ENCODE data around the gene FARS2. TPM values are rescaled to one million over a fixed set of nuclear protein-coding genes. Genes with fewer than 3 reads are reported as not detected.

Gene FARS2
- total RNA-seq, 1 donor from 2014 or later, result 16.5 TPM

GRCh38 chr6:5589422-5590141, 328.3 kb downstream of the FARS2 start:
- Histone ChIP-seq H3K36me3 (no peaks in the 10 kb centered on the region), H3K27ac (no peak overlapping the region), H3K4me1 (no peaks in the 10 kb centered on the region), H3K27me3 (no peaks in the 10 kb centered on the region), H3K4me3 (no peak overlapping the region), H3K9me3 (no peaks in the 10 kb centered on the region)
- no peak for DNase-seq (ENCODE audit: extremely low spot score in 2 of 2)
- intact Hi-C loops (cut with DNase I), result no loop called here
- no peak for TF ChIP-seq POLR2A (IDR thresholded peaks at IDR 0.05)
- TF ChIP-seq CTCF (IDR thresholded peaks at IDR 0.05), result no peak
- no peak for TF ChIP-seq POLR2AphosphoS5 (IDR thresholded peaks at IDR 0.05; ENCODE audit: insufficient read depth in 1 of 2, low read depth in 1 of 2)

- Histone ChIP-seq H3K27ac (no peak overlapping the region), H3K4me1 (no peaks in the 10 kb centered on the region), H3K27me3 (no peaks in the 10 kb centered on the region), H3K4me3 (no peak overlapping the region), H3K9me3 (no peaks in the 10 kb centered on the region), H3K36me3 (no peaks in the 10 kb centered on the region)
- TF ChIP-seq CTCF (IDR thresholded peaks at IDR 0.05), result no peak
- TF ChIP-seq POLR2A (IDR thresholded peaks at IDR 0.05), result no peak
- TF ChIP-seq POLR2AphosphoS5 (IDR thresholded peaks at IDR 0.05; ENCODE audit: insufficient read depth in 1 of 2, low read depth in 1 of 2), result no peak
- intact Hi-C loops (cut with DNase I), result no loop called here
- DNase-seq (ENCODE audit: extremely low spot score in 2 of 2), result no peak
Measured at GRCh38 chr6:5590187-5590586, 328.9 kb downstream of the FARS2 start.

GRCh38 chr6:5592886-5593519, 331.7 kb downstream of the FARS2 start:
- H3K27me3 ChIP-seq, result no peaks in the 10 kb centered on the region
- no peaks in the 10 kb centered on the region for H3K36me3 ChIP-seq
- H3K4me3 ChIP-seq, result no peak overlapping the region
- H3K4me1 ChIP-seq, result no peaks in the 10 kb centered on the region
- no peak for DNase-seq (ENCODE audit: extremely low spot score in 2 of 2)
- TF ChIP-seq POLR2AphosphoS5 (IDR thresholded peaks at IDR 0.05; ENCODE audit: insufficient read depth in 1 of 2, low read depth in 1 of 2) (no peak), CTCF (IDR thresholded peaks at IDR 0.05) (no peak), POLR2A (IDR thresholded peaks at IDR 0.05) (no peak)
- H3K27ac ChIP-seq, result no peak overlapping the region
- intact Hi-C loops (cut with DNase I), result no loop called here
- no peaks in the 10 kb centered on the region for H3K9me3 ChIP-seq

GRCh38 chr6:5595184-5595583, 333.9 kb downstream of the FARS2 start:
- H3K27ac ChIP-seq, result no peak overlapping the region
- TF ChIP-seq POLR2A (IDR thresholded peaks at IDR 0.05), result no peak
- no peak for TF ChIP-seq POLR2AphosphoS5 (IDR thresholded peaks at IDR 0.05; ENCODE audit: insufficient read depth in 1 of 2, low read depth in 1 of 2)
- no peak for TF ChIP-seq CTCF (IDR thresholded peaks at IDR 0.05)

GRCh38 chr6:5597413-5597812, 336.1 kb downstream of the FARS2 start:
- intact Hi-C loops (cut with DNase I), result no loop called here
- no peaks in the 10 kb centered on the region for H3K27me3 ChIP-seq
- H3K36me3 ChIP-seq, result no peaks in the 10 kb centered on the region
- TF ChIP-seq CTCF (IDR thresholded peaks at IDR 0.05), result no peak
- H3K4me3 ChIP-seq, result no peak overlapping the region
- H3K9me3 ChIP-seq, result no peaks in the 10 kb centered on the region
- no peaks in the 10 kb centered on the region for H3K4me1 ChIP-seq
- DNase-seq (ENCODE audit: extremely low spot score in 2 of 2), result no peak
- no peak overlapping the region for H3K27ac ChIP-seq

More at GRCh38 chr6:5595184-5595583, 333.9 kb downstream of the FARS2 start:
- Histone ChIP-seq H3K4me1 (no peaks in the 10 kb centered on the region), H3K27me3 (no peaks in the 10 kb centered on the region), H3K9me3 (no peaks in the 10 kb centered on the region), H3K4me3 (no peak overlapping the region), H3K36me3 (no peaks in the 10 kb centered on the region)
- intact Hi-C loops (cut with DNase I), result no loop called here
- no peak for DNase-seq (ENCODE audit: extremely low spot score in 2 of 2)

All from vagina (tissue), 2 donors.